Measurements from ENCODE around the gene USP37. TPM values are rescaled to one million over a fixed set of nuclear protein-coding genes. Genes with fewer than 3 reads are reported as not detected.

Gene USP37
- total RNA-seq, 1 experiment from 2014 or later: 23.5 TPM

GRCh38 chr2:218501665-218502064 lies 66.5 kb downstream of the USP37 start:
- ChIA-PET POLR2A (no interaction called here), RAD21 (ENCODE audit: low non-redundant PET in 1 of 2, low total read pairs in 2 of 2, uncharacterized antibody in 2 of 2, unreplicated experiment in 2 of 2) (no interaction called here), CTCF (no interaction called here)
- Histone ChIP-seq H3K9me2 (ENCODE audit: insufficient read depth) (no peaks in the 10 kb centered on the region), H3K9me3 (ENCODE audit: control insufficient read depth in 1 of 2, insufficient read depth in 1 of 2, low read depth in 1 of 2, low read length in 2 of 2) (no peaks in the 10 kb centered on the region), H3K27me3 (ENCODE audit: insufficient read depth, low read length) (no peaks in the 10 kb centered on the region), H3K4me3 (replicated peaks in 1 of 2; ENCODE audit: low read depth in 1 of 2, low read length in 2 of 2) (no peak overlapping the region), H3K79me2 (ENCODE audit: insufficient read depth, low read length) (no peaks in the 10 kb centered on the region), H3K36me3 (ENCODE audit: control insufficient read depth in 1 of 2, insufficient read depth in 2 of 2, low read length in 2 of 2) (peaks cover 4 to 11% of the 10 kb centered on the region in 2 experiments; a peak in 3 of 4 replicates), H3K9ac (ENCODE audit: low read length) (no peak overlapping the region), H3K4me2 (ENCODE audit: low read length) (no peak overlapping the region), H2AFZ (ENCODE audit: low read depth, low read length, poor library complexity, severe bottlenecking) (no peak overlapping the region), H3K27ac (ENCODE audit: low read depth, low read length) (no peak overlapping the region), H3K4me1 (ENCODE audit: control insufficient read depth in 1 of 2, insufficient read depth in 2 of 2, low read length in 2 of 2) (no peaks in the 10 kb centered on the region), H4K20me1 (ENCODE audit: insufficient read depth) (no peaks in the 10 kb centered on the region)
- DNase-seq (ENCODE audit: low read depth, low spot score) (no peak), ATAC-seq (no peak)
- TF ChIP-seq ZBTB33 (IDR thresholded peaks at IDR 0.05; ENCODE audit: extremely low read depth, insufficient replicate concordance, low read length) (no peak), JUND (IDR thresholded peaks at IDR 0.05) (no peak), MAX (IDR thresholded peaks at IDR 0.05) (no peak), EZH2phosphoT487 (IDR thresholded peaks at IDR 0.05; ENCODE audit: borderline replicate concordance) (no peak), TCF7L2 (IDR thresholded peaks at IDR 0.05; ENCODE audit: borderline replicate concordance, extremely low read depth, insufficient read depth, insufficient read length) (no peak), SRF (IDR thresholded peaks at IDR 0.05; ENCODE audit: low read depth) (no peak), ATF3 (IDR thresholded peaks at IDR 0.05) (no peak), ZNF274 (IDR thresholded peaks at IDR 0.05; ENCODE audit: low read depth, low read length) (no peak), EZH2 (IDR thresholded peaks at IDR 0.05) (no peak), ELF1 (IDR thresholded peaks at IDR 0.05; ENCODE audit: borderline replicate concordance, low read depth) (no peak), SP1 (IDR thresholded peaks at IDR 0.05; ENCODE audit: low read depth) (no peak), CTCF (IDR thresholded peaks at IDR 0.05 in 2 of 3, conservative IDR thresholded peaks at IDR 0.05 in 1 of 3; ENCODE audit: borderline replicate concordance in 1 of 3, insufficient read depth in 1 of 3, low read depth in 2 of 3, low read length in 2 of 3) (no peak), CEBPB (IDR thresholded peaks at IDR 0.05; ENCODE audit: low read depth) (no peak), EGR1 (IDR thresholded peaks at IDR 0.05; ENCODE audit: low read depth) (no peak), CBX3 (IDR thresholded peaks at IDR 0.05; ENCODE audit: low read depth) (no peak), REST (IDR thresholded peaks at IDR 0.05; ENCODE audit: low read depth) (no peak), FOSL1 (IDR thresholded peaks at IDR 0.05; ENCODE audit: low read depth) (no peak), SIN3A (IDR thresholded peaks at IDR 0.05; ENCODE audit: low read depth) (no peak)
- no TSS peak for BruUV-seq (replicated peaks)
- intact Hi-C loops (cut with micrococcal nuclease): no loop called here

Data from HCT116 (cell line).